Subcutaneous preadipocyte (primary cell): ENCODE results near the gene SPNS3. TPM values are rescaled to one million over a fixed set of nuclear protein-coding genes. Genes with fewer than 3 reads are reported as not detected.

Experiments
- total RNA-seq: library from RNA; depleted of rRNA; stranded (reverse); fragments of >200 nt; gene quantifications from 2 replicates; pipeline ENCODE4 v1.2.3, GENCODE V29; 2012

Gene SPNS3, protein sequence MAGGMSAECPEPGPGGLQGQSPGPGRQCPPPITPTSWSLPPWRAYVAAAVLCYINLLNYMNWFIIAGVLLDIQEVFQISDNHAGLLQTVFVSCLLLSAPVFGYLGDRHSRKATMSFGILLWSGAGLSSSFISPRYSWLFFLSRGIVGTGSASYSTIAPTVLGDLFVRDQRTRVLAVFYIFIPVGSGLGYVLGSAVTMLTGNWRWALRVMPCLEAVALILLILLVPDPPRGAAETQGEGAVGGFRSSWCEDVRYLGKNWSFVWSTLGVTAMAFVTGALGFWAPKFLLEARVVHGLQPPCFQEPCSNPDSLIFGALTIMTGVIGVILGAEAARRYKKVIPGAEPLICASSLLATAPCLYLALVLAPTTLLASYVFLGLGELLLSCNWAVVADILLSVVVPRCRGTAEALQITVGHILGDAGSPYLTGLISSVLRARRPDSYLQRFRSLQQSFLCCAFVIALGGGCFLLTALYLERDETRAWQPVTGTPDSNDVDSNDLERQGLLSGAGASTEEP
- not detected in 2 replicates for total RNA-seq

DNA sequence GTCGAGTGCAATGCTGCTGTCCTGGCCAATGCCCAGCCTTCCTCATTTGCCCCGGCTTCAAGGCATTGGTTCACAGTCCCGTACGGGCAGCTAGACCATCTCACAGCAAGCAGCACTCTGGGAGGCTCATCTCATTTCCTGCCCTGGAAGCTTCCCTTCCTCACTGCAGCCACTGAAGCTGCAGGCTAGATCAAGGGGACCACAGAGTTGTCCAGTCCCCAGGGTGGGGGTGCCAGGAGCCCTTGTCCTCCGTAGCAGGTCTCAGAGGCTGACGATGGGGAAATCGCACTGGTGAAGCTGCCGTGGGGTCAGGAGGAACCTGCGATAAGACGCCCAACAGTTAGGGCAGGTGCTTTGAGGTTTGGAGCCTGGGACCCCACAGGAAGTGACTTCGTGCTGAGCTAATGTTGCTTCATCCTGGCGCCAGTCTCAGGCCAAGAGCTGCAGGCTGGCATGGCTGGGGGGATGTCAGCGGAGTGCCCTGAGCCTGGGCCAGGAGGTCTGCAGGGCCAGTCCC is at the start of gene SPNS3:
Gene SPNS3 (plus strand): TSS at position 426 of the 517 bp plus-strand sequence. CDS start 28 bp downstream, at position 454.

DNA sequence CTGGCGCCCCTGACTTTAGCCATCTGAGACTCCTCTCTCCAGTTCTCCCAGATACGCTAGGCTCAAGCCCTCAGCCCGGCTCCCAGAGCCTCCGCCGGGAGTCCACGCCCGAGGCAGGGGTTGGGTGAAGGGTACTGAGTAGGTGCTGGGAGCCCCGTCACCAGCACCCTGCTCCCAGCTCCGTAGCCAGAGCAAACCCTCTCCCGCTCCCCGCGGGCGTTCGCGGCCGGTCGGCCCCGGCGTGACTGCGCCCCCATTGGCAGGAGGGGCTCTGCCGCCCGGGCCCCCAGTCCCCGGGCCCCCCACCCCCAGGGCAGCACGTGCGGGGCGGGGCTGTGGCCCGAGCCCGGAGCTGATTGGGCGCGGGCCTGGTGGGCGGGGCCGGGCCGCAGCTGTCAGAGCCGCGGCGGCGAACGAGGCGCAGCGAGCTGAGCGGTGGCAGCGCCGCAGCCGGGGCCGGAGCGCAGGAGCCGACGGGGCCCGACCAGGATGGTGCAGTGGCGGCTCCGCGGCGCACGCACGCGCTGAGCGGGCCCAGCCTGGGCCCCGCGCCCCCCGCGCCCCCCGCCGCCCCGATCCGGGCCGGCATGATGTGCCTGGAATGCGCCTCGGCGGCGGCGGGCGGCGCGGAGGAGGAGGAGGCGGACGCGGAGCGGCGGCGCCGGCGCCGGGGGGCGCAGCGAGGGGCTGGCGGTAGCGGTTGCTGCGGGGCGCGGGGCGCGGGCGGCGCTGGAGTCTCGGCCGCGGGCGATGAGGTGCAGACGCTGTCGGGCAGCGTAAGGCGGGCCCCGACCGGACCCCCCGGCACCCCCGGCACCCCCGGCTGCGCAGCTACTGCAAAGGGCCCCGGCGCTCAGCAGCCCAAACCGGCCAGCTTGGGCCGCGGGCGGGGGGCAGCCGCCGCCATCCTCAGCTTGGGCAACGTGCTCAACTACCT is 65.0 kb downstream of the SPNS3 start, which contains the start of gene SPNS2:
Gene SPNS2 (plus strand): TSS at position 421 of the 937 bp plus-strand sequence. CDS start 167 bp downstream, at position 588.

Other genes starting within 250 kb of the SPNS3 start
- gene ANKFY1, start 170.0 kb upstream of the SPNS3 start, total RNA-seq = 47.8 and 51.8 TPM in 2 replicates
- 25.7 and 35.8 TPM in 2 replicates for gene UBE2G1, start 67.3 kb upstream of the SPNS3 start, total RNA-seq
- gene SPNS2, start 64.9 kb downstream of the SPNS3 start, total RNA-seq = 0.37 and 0.39 TPM in 2 replicates
- gene MYBBP1A, start 121.4 kb downstream of the SPNS3 start, total RNA-seq = 87.5 and 108 TPM in 2 replicates
- not detected in 2 replicates for gene GGT6, start 126.6 kb downstream of the SPNS3 start, total RNA-seq
- gene SMTNL2, start 150.6 kb downstream of the SPNS3 start, total RNA-seq = not detected in 2 replicates
- not detected in 2 replicates for gene ALOX15, start 207.7 kb downstream of the SPNS3 start, total RNA-seq